ENCODE measurements around the gene ZDHHC8.

ZDHHC8 gene

DNA sequence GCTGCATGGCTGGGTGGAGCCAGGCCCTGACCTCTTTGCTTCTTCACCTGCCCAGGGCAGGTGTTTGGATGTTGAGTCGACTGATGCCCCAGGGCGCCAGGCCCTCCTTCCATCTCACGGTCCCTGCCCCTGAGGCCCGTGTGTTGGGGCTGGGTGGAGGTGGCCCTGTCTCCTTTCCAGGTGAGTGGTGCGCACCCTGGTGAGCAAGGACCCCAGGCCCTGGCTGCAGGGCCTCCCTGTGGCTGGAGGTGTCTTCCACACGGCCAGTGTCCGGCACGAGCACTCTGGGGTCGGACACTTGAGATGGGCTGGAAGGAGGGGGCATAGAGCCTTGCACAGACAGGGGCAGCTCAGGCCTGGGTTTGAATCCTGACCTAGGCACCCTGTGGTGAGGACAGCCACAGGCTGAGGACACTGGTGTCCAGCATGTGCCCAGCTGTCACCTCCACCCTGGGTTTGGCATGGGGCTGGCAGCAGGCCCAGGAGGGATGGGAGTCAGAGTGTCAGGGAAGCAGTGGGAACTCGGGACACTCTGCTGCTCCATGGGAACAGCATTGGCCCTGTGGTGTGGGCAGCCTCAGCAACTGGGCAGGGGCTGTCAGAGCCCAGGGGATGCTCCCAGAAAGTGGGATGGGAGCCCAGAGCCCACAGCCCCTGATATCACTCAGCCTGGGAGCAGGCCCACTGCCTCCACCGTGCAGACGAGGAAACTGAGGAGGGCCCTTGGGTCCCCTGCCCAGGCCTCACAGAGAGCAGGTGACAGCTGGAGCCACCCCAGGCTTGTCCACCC lies 56.4 kb downstream of the ZDHHC8 start:
- TF ChIP-seq POLR2AphosphoS5 (IDR thresholded peaks at IDR 0.05; ENCODE audit: low read depth): no peak
- TF ChIP-seq GABPA (IDR thresholded peaks at IDR 0.05; ENCODE audit: low read depth): no peak
- TF ChIP-seq, protein P1, sequence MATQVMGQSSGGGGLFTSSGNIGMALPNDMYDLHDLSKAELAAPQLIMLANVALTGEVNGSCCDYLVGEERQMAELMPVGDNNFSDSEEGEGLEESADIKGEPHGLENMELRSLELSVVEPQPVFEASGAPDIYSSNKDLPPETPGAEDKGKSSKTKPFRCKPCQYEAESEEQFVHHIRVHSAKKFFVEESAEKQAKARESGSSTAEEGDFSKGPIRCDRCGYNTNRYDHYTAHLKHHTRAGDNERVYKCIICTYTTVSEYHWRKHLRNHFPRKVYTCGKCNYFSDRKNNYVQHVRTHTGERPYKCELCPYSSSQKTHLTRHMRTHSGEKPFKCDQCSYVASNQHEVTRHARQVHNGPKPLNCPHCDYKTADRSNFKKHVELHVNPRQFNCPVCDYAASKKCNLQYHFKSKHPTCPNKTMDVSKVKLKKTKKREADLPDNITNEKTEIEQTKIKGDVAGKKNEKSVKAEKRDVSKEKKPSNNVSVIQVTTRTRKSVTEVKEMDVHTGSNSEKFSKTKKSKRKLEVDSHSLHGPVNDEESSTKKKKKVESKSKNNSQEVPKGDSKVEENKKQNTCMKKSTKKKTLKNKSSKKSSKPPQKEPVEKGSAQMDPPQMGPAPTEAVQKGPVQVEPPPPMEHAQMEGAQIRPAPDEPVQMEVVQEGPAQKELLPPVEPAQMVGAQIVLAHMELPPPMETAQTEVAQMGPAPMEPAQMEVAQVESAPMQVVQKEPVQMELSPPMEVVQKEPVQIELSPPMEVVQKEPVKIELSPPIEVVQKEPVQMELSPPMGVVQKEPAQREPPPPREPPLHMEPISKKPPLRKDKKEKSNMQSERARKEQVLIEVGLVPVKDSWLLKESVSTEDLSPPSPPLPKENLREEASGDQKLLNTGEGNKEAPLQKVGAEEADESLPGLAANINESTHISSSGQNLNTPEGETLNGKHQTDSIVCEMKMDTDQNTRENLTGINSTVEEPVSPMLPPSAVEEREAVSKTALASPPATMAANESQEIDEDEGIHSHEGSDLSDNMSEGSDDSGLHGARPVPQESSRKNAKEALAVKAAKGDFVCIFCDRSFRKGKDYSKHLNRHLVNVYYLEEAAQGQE (IDR thresholded peaks at IDR 0.05; ENCODE audit: insufficient replicate concordance, low read depth): no peak
- TF ChIP-seq, protein P2, sequence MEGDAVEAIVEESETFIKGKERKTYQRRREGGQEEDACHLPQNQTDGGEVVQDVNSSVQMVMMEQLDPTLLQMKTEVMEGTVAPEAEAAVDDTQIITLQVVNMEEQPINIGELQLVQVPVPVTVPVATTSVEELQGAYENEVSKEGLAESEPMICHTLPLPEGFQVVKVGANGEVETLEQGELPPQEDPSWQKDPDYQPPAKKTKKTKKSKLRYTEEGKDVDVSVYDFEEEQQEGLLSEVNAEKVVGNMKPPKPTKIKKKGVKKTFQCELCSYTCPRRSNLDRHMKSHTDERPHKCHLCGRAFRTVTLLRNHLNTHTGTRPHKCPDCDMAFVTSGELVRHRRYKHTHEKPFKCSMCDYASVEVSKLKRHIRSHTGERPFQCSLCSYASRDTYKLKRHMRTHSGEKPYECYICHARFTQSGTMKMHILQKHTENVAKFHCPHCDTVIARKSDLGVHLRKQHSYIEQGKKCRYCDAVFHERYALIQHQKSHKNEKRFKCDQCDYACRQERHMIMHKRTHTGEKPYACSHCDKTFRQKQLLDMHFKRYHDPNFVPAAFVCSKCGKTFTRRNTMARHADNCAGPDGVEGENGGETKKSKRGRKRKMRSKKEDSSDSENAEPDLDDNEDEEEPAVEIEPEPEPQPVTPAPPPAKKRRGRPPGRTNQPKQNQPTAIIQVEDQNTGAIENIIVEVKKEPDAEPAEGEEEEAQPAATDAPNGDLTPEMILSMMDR (IDR thresholded peaks at IDR 0.05; ENCODE audit: insufficient read depth, low read length): no peak
- TF ChIP-seq SPI1 (IDR thresholded peaks at IDR 0.05; ENCODE audit: borderline replicate concordance, low read depth): no peak
- no peak for DNase-seq (ENCODE audit: low read depth in 1 of 2, low spot score in 1 of 2)
- Histone ChIP-seq H3K27me3 (ENCODE audit: insufficient read depth, poor library complexity, severe bottlenecking) (no peaks in the 10 kb centered on the region), H3K27ac (replicated peaks) (no peak overlapping the region), H3K4me3 (replicated peaks; ENCODE audit: insufficient read depth, low read length) (no peak overlapping the region)

DNA sequence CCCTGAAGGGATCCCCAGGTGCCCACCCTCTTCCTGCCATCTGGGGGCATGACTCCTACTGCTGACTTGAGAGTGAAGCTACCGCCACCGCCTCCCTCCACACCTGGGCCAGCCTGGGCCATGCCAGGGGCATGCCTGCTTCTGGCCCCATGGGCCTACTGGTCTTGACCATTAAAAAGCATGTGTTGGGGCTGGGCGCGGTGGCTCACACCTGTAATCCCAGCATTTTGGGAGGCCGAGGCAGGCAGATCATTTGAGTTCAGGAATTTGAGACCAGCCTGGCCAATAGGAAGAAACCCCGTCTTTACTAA lies 56.9 kb downstream of the ZDHHC8 start:
- Histone ChIP-seq H3K27ac (replicated peaks) (no peak overlapping the region), H3K4me3 (replicated peaks; ENCODE audit: insufficient read depth, low read length) (no peak overlapping the region), H3K27me3 (ENCODE audit: insufficient read depth, poor library complexity, severe bottlenecking) (no peaks in the 10 kb centered on the region)
- DNase-seq (ENCODE audit: low read depth in 1 of 2, low spot score in 1 of 2): no peak
- no peak for TF ChIP-seq SPI1 (IDR thresholded peaks at IDR 0.05; ENCODE audit: borderline replicate concordance, low read depth)
- TF ChIP-seq, protein P1 (IDR thresholded peaks at IDR 0.05; ENCODE audit: insufficient replicate concordance, low read depth): no peak
- no peak for TF ChIP-seq GABPA (IDR thresholded peaks at IDR 0.05; ENCODE audit: low read depth)
- TF ChIP-seq, protein P2 (IDR thresholded peaks at IDR 0.05; ENCODE audit: insufficient read depth, low read length): no peak
- no peak for TF ChIP-seq POLR2AphosphoS5 (IDR thresholded peaks at IDR 0.05; ENCODE audit: low read depth)

DNA sequence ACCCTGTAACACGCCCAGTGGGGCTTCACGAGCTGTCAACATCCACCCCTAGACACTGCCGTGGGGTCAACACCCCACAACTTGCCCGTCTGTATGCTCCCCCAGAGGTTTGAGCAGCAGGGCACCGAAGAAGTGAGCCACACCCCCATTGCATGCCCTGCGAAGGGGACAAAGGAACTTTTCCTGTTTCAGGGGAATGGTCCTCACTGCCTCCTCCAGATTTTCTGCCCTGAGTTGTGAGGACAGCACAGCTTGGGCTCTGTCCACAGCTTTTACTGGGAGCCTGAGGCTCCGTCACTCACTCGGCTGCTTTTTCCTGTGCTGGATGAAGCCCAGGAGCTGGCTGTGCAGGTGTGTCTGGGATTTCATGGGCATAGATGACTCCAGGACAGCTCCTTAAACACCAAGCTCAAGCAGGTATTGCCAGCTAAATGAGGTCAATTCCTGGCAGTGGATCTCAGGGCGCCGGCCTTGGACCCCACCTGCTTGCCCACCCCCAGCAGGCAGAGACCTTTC lies 59.5 kb downstream of the ZDHHC8 start:
- TF ChIP-seq GABPA (IDR thresholded peaks at IDR 0.05; ENCODE audit: low read depth): no peak
- no peak for TF ChIP-seq SPI1 (IDR thresholded peaks at IDR 0.05; ENCODE audit: borderline replicate concordance, low read depth)
- TF ChIP-seq, protein P2 (IDR thresholded peaks at IDR 0.05; ENCODE audit: insufficient read depth, low read length): no peak
- TF ChIP-seq, protein P1 (IDR thresholded peaks at IDR 0.05; ENCODE audit: insufficient replicate concordance, low read depth): no peak
- Histone ChIP-seq H3K27me3 (ENCODE audit: insufficient read depth, poor library complexity, severe bottlenecking) (no peaks in the 10 kb centered on the region), H3K4me3 (replicated peaks; ENCODE audit: insufficient read depth, low read length) (no peak overlapping the region), H3K27ac (replicated peaks) (no peak overlapping the region)
- no peak for DNase-seq (ENCODE audit: low read depth in 1 of 2, low spot score in 1 of 2)

All from HL-60 (cell line).